Type B pancreatic cell (in vitro differentiated cells): ENCODE results near the gene RET. TPM values are rescaled to one million over a fixed set of nuclear protein-coding genes. Genes with fewer than 3 reads are reported as not detected.

ENCODE experiments used
- DNase-seq: peaks from one replicate; pipeline ENCODE4 v3.0.0; 2021; ENCODE audit warnings: mixed read lengths; ENCODE audit not compliant: unreplicated experiment; ENCODE audit errors: extremely low spot score
- H3K27ac Mint-ChIP-seq: 2 replicates; pipeline ENCODE4 v1.8.0; 2021; ENCODE audit warnings: mild to moderate bottlenecking, mixed read lengths
- H3K27me3 Mint-ChIP-seq: 2 replicates; pipeline ENCODE4 v1.8.0; 2021; ENCODE audit warnings: mixed read lengths
- H3K36me3 Mint-ChIP-seq: 2 replicates; pipeline ENCODE4 v1.8.0; 2021; ENCODE audit warnings: mixed read lengths
- H3K4me1 Mint-ChIP-seq: one replicate; pipeline ENCODE4 v1.8.0; 2021; ENCODE audit warnings: mixed read lengths; ENCODE audit not compliant: unreplicated experiment
- H3K4me3 Mint-ChIP-seq: 2 replicates; pipeline ENCODE4 v1.8.0; 2021; ENCODE audit warnings: mild to moderate bottlenecking, mixed read lengths
- H3K9me3 Mint-ChIP-seq: 2 replicates; pipeline ENCODE4 v1.8.0; 2021; ENCODE audit warnings: mixed read lengths
- total RNA-seq: library from RNA; stranded (reverse); gene quantifications from 2 replicates; pipeline ENCODE4 v1.2.1, GENCODE V29; 2021; ENCODE audit warnings: low replicate concordance
- TF ChIP-seq, protein P1 (sequence below): fragments of 200-600 bp; sonication (generic); conservative IDR thresholded peaks from 2 replicates; pipeline ENCODE4 v1.5.0; 2021; ENCODE audit warnings: antibody characterized with exemption, mild to moderate bottlenecking

RET gene
- total RNA-seq, 1 donor from 2014 or later: 8.2 TPM

DNA sequence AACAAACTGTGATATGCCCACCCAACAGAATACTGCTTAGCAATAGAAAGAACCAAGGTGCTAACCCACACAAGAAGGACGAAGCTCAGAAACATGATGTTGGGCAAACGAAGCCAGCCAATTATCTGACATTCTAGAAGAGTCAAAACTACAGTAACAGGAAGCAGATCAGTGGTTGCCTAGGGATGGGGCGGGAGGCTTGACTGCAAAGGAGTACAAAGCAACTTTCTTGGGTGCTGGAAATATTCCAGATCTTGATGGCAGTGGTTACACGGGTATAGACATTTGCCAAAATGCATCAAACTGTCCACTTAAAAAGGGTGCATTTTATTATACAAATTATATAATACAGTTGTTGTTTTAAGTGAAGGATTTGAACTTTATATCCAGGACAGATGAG, 41.1 kb upstream of the RET start:
- H3K9me3 Mint-ChIP-seq: peaks cover 10% of the 10 kb centered on the region
- H3K36me3 Mint-ChIP-seq: no peaks in the 10 kb centered on the region
- no peaks in the 10 kb centered on the region for H3K4me1 Mint-ChIP-seq
- TF ChIP-seq, protein P1, sequence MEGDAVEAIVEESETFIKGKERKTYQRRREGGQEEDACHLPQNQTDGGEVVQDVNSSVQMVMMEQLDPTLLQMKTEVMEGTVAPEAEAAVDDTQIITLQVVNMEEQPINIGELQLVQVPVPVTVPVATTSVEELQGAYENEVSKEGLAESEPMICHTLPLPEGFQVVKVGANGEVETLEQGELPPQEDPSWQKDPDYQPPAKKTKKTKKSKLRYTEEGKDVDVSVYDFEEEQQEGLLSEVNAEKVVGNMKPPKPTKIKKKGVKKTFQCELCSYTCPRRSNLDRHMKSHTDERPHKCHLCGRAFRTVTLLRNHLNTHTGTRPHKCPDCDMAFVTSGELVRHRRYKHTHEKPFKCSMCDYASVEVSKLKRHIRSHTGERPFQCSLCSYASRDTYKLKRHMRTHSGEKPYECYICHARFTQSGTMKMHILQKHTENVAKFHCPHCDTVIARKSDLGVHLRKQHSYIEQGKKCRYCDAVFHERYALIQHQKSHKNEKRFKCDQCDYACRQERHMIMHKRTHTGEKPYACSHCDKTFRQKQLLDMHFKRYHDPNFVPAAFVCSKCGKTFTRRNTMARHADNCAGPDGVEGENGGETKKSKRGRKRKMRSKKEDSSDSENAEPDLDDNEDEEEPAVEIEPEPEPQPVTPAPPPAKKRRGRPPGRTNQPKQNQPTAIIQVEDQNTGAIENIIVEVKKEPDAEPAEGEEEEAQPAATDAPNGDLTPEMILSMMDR: no peak
- H3K4me3 Mint-ChIP-seq: no peak overlapping the region
- no peak for DNase-seq
- H3K27me3 Mint-ChIP-seq: no peaks in the 10 kb centered on the region
- no peak overlapping the region for H3K27ac Mint-ChIP-seq

DNA sequence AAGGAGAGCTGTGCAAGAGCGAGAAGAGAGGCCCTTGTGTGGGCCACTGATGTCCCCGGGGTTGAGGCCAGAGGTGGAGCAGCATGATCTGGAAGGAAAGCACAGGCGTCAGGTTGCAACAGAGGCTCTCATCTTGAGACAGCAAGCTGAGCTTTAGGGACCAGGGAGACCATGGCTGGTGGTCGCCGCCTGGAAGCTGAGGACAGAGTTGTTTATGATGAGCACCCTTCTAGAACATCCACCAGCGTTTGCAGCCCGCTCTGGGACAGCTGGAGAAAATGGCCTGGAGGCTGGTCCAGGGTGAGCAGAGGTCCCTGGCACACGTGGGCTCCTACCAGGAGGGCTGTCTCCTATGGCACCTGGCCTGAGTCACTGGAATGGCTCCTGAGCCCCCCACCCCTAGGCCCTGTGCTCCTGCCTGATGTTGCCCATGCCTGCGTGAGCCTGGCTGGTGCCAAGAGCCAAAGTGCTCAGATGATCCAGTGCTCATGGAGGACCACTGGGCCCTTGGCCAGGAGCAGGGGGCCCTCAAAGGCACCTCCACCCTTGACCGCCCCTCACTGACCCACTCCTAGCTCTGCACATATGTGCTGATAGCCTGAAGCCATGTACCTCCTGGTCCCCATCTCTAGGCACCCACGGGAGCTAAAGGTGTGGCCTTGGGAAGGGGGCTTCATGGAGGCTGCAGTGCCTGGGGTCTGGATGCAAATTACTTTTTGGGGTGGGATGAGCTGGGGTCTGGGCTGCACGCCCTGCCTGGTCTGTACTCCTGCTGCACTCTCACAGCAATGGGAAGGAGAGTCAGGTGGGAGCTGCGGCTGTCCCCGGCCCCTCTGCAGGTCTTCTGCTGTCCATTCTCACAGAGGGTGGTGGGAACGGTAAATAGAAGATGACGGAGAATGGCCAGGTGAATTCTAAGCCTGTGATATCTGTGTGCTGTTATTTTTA, 40.1 kb upstream of the RET start:
- Mint-ChIP-seq H3K4me1 (no peaks in the 10 kb centered on the region), H3K27ac (no peak overlapping the region), H3K36me3 (no peaks in the 10 kb centered on the region), H3K4me3 (no peak overlapping the region), H3K27me3 (no peaks in the 10 kb centered on the region), H3K9me3 (peaks cover 10% of the 10 kb centered on the region)
- DNase-seq: no peak
- TF ChIP-seq, protein P1: no peak

DNA sequence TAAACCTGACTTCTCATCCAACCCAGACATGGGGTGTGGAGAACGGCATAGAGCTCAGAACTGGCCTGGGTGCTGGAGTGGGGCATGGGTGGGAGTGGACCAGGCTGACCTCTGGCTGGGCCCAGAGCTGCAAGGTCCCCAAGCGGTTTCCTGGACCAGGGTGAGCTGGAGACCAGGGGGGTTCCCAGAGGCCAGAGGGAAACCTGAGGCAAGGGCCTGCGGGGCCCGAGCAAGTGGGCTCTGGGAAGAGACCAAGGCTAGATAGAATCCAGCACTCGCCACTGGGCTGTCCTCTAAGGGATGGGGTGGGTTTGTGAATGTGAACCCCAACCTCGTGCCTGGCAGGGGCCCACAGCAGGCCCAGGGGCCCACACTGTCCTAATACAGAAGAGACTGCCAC, 39.4 kb upstream of the RET start:
- no peak for DNase-seq
- H3K27me3 Mint-ChIP-seq: no peaks in the 10 kb centered on the region
- H3K27ac Mint-ChIP-seq: no peak overlapping the region
- no peak overlapping the region for H3K4me3 Mint-ChIP-seq
- no peaks in the 10 kb centered on the region for H3K4me1 Mint-ChIP-seq
- H3K9me3 Mint-ChIP-seq: peaks cover 10% of the 10 kb centered on the region
- TF ChIP-seq, protein P1: no peak
- H3K36me3 Mint-ChIP-seq: no peaks in the 10 kb centered on the region

DNA sequence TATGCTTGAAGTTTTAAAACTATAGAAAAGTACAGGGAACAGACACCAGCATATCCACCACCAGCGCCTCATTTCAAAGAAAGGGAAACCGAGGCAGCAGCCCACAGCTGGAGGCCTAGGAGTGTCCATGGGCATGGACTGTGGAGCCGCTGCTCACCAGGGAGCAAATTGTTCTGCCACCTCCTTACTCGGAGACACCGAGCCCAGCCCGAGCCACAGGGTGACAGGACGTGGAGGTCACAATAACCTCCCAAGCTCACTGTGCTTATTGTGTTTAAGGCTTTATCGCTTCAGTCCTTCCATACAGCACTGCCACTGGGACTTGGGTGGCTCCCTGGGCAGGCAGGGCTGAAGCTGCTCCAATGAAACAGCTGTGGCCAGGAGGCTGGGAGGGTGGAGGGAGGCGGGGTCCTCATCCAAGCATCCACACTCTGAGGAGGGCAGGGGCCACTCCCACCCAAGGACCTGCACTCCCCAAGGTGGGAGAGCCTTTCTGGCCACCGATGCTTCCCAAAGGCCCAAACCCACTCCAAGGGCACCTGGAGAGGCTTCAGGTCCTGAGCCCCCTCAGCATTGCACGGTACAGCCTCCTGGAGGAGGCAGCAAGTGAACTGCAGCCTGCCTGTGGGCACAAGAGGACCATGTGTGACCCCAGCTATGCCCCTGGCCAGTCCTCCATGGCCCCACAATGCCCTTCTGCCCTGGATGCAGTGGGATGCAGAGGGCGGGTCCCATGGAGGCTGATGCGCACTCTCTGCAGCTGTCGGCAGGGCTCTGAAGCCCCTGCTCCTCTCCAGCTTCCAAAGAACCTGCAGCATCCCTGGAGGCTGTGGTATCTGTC, 38.7 kb upstream of the RET start:
- Mint-ChIP-seq H3K9me3 (peaks cover 6% of the 10 kb centered on the region), H3K4me1 (no peaks in the 10 kb centered on the region), H3K27me3 (no peaks in the 10 kb centered on the region), H3K27ac (no peak overlapping the region), H3K4me3 (no peak overlapping the region), H3K36me3 (no peaks in the 10 kb centered on the region)
- TF ChIP-seq, protein P1: no peak
- DNase-seq: no peak

DNA sequence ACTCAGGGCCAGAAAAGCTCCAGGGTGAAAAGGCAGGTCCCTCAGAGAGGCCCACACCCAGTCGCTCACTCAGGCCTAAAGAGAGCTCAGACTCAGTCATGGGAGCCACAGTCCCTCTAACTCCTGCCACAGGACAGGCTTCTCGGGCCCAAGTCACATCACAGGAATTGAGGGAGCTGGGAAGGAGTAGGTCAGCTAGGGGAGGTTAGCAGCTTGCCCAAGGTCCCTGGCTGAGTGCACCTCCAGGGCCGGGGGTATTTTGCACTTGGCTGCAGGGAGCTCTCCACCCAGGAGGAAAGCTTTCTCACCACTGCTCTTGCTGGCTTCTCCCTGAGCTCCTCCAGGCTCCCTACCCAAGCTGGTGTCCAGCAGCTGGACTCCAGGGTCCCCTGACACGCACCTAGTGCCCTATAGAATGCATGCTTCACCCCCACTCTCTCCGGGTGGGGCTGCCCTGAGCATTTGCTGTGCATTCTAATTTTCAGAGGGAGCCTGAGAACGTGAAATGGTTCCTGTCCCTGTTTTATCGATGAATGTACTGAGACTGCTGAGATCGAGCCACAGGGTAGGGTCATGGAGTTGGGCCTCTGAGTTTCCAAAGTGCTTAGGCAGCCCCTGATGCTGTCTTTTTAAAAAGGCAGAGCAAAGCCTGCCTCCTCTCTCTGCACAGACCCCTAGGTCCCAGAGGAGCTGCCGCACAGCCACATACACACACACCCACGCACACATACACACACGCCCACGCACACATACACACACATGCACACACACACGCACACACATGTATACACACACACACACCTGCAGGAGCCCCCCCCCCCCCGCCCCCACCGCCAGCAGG, 37.9 kb upstream of the RET start:
- H3K36me3 Mint-ChIP-seq: no peaks in the 10 kb centered on the region
- H3K9me3 Mint-ChIP-seq: peaks cover 6% of the 10 kb centered on the region
- no peak for DNase-seq
- no peak overlapping the region for H3K27ac Mint-ChIP-seq
- H3K4me1 Mint-ChIP-seq: peaks cover 2% of the 10 kb centered on the region
- no peaks in the 10 kb centered on the region for H3K27me3 Mint-ChIP-seq
- H3K4me3 Mint-ChIP-seq: no peak overlapping the region
- TF ChIP-seq, protein P1: no peak
